ENCODE measurements around the gene SAMD14. TPM values are rescaled to one million over a fixed set of nuclear protein-coding genes. Genes with fewer than 3 reads are reported as not detected.

The SAMD14 gene
- total RNA-seq, 1 experiment from 2014 or later: 3.4 TPM

DNA sequence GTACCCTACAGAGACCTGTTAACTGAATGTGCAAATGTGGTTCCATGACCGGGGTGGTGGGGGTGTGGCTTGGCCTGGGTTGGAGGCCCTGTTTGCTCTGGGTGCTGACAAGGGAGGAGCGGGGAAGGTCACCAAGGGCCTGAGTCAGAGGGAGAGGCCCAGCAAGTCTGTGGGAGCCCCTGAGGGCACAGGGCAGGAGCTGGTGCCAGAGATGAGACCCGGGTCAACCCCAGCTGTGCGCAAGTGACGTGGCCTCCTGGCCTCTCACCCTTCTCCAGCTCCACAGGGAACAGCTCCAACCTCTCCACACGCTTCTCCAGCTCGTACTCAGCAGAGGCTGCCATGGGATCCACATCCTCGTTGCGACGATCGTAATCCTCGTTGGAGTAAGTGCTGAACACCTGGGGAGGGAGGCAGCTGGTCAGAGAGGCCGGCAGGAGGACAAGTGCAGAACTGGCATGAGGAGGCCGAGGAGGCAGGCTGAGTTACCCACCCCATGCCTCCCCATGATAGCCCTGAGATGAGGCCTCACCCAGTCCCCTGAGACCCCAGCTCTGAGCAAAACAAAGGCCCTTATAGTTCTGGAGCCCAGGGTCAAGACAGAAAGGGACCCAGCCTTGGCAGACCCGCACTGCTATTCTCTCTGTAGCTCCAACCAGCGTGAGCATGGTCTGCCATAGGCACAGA lies 15.0 kb upstream of the SAMD14 start:
- ChIA-PET POLR2A (no interaction called here), CTCF (interaction anchor here (0.7 to 1.1 kb wide), 4 partner anchors 13 to 192 kb away, joined by 4 to 8 read pairs (median 6); no protein-coding TSS in a partner anchor)
- BruUV-seq (replicated peaks): no TSS peak
- peaks cover 29% of the 10 kb centered on the region for H3K4me1 Mint-ChIP-seq (ENCODE audit: low read depth, unreplicated experiment)
- intact Hi-C loops (cut with micrococcal nuclease; ENCODE audit: unreplicated experiment): no loop called here
- no peak for TF ChIP-seq CTCF (IDR thresholded peaks at IDR 0.05; ENCODE audit: insufficient read depth in 1 of 2, low read depth in 1 of 2, low read length in 1 of 2, severe bottlenecking in 1 of 2, unreplicated experiment in 1 of 2)
- no peak for DNase-seq
- H3K4me3 Mint-ChIP-seq (ENCODE audit: unreplicated experiment): no peak overlapping the region
- Histone ChIP-seq H3K36me3 (ENCODE audit: control insufficient read depth, insufficient read depth, low read length) (peaks cover 17% of the 10 kb centered on the region), H3K27me3 (replicated peaks; ENCODE audit: control insufficient read depth, insufficient read depth, low read length) (no peaks in the 10 kb centered on the region), H3K9me3 (no peaks in the 10 kb centered on the region), H3K4me1 (peaks cover 26% of the 10 kb centered on the region), H3K4me3 (ENCODE audit: low read depth, low read length) (no peak overlapping the region)
- H3K27me3 Mint-ChIP-seq (ENCODE audit: insufficient read depth, unreplicated experiment): no peaks in the 10 kb centered on the region
- no peak overlapping the region for H3K27ac Mint-ChIP-seq (ENCODE audit: unreplicated experiment)
- H3K36me3 Mint-ChIP-seq (ENCODE audit: insufficient read depth, unreplicated experiment): peaks cover 34% of the 10 kb centered on the region
- H3K9me3 Mint-ChIP-seq (ENCODE audit: unreplicated experiment): no peaks in the 10 kb centered on the region

- Mint-ChIP-seq H3K27ac (ENCODE audit: unreplicated experiment) (no peak overlapping the region), H3K27me3 (ENCODE audit: insufficient read depth, unreplicated experiment) (no peaks in the 10 kb centered on the region), H3K36me3 (ENCODE audit: insufficient read depth, unreplicated experiment) (peaks cover 40% of the 10 kb centered on the region), H3K4me3 (ENCODE audit: unreplicated experiment) (no peak overlapping the region), H3K4me1 (ENCODE audit: low read depth, unreplicated experiment) (peaks cover 29% of the 10 kb centered on the region), H3K9me3 (ENCODE audit: unreplicated experiment) (no peaks in the 10 kb centered on the region)
- Histone ChIP-seq H3K9me3 (no peaks in the 10 kb centered on the region), H3K36me3 (ENCODE audit: control insufficient read depth, insufficient read depth, low read length) (peaks cover 23% of the 10 kb centered on the region), H3K4me3 (ENCODE audit: low read depth, low read length) (no peak overlapping the region), H3K27me3 (replicated peaks; ENCODE audit: control insufficient read depth, insufficient read depth, low read length) (no peaks in the 10 kb centered on the region), H3K4me1 (peaks cover 26% of the 10 kb centered on the region)
- POLR2A ChIA-PET: no interaction called here
- BruUV-seq (replicated peaks): no TSS peak
- intact Hi-C loops (cut with micrococcal nuclease; ENCODE audit: unreplicated experiment): no loop called here
- CTCF ChIA-PET: interaction anchor here (1.0 kb wide), 1 partner anchor 13 kb away, joined by 6 read pairs; no protein-coding TSS in a partner anchor
- no peak for DNase-seq
- no peak for TF ChIP-seq CTCF (IDR thresholded peaks at IDR 0.05; ENCODE audit: insufficient read depth in 1 of 2, low read depth in 1 of 2, low read length in 1 of 2, severe bottlenecking in 1 of 2, unreplicated experiment in 1 of 2)
These were observed 14.4 kb upstream of the SAMD14 start for GRCh38 chr17:50144355-50144754.

DNA sequence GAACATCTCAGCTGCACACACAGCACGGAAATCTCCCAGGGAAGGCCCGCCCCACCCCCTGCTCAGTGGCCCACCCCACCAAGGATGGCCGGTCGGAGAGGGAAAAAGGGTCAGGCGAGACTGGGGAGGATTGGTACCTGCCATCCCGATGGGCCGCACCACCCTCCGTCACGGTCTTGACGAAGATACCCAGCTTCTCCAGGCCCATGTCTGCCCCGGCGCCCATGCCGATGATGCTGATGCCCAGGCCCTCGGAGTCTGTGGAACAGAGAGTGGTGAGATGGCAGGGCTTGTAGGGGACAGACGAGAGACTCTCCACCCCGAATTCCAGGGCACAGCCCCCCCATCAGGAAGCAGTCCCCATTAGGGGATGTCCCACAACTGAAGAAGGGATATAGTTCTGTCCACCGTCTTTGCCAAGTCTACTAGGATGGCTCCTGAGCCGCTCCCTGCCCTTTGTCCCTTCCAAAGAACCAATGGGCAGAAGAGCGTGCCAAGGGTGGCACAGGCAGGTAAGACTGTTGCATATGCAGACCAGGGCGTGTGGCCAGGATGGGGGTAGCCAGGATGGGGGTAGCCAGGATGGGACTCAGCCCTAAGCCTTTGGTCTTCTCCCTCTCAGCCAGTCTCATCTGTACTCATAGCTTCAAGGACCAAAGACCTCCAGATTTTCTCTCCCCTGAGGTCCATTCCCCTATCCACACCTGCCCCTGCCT lies 13.7 kb upstream of the SAMD14 start:
- POLR2A ChIA-PET: no interaction called here
- H3K27me3 ChIP-seq (replicated peaks; ENCODE audit: control insufficient read depth, insufficient read depth, low read length): no peaks in the 10 kb centered on the region
- DNase-seq: no peak
- no peak overlapping the region for H3K27ac Mint-ChIP-seq (ENCODE audit: unreplicated experiment)
- no peaks in the 10 kb centered on the region for H3K9me3 ChIP-seq
- peaks cover 40% of the 10 kb centered on the region for H3K36me3 Mint-ChIP-seq (ENCODE audit: insufficient read depth, unreplicated experiment)
- H3K4me3 Mint-ChIP-seq (ENCODE audit: unreplicated experiment): no peak overlapping the region
- H3K4me1 Mint-ChIP-seq (ENCODE audit: low read depth, unreplicated experiment): peaks cover 21% of the 10 kb centered on the region
- BruUV-seq (replicated peaks): no TSS peak
- no peaks in the 10 kb centered on the region for H3K27me3 Mint-ChIP-seq (ENCODE audit: insufficient read depth, unreplicated experiment)
- H3K4me3 ChIP-seq (ENCODE audit: low read depth, low read length): no peak overlapping the region
- CTCF ChIA-PET: interaction anchor here (0.7 to 3.9 kb wide), 3 partner anchors 18 to 28 kb away, joined by 4 to 13 read pairs (median 11); no protein-coding TSS in a partner anchor
- intact Hi-C loops (cut with micrococcal nuclease; ENCODE audit: unreplicated experiment): no loop called here
- H3K9me3 Mint-ChIP-seq (ENCODE audit: unreplicated experiment): no peaks in the 10 kb centered on the region
- peaks cover 25% of the 10 kb centered on the region for H3K4me1 ChIP-seq
- peaks cover 30% of the 10 kb centered on the region for H3K36me3 ChIP-seq (ENCODE audit: control insufficient read depth, insufficient read depth, low read length)
- no peak for TF ChIP-seq CTCF (IDR thresholded peaks at IDR 0.05; ENCODE audit: insufficient read depth in 1 of 2, low read depth in 1 of 2, low read length in 1 of 2, severe bottlenecking in 1 of 2, unreplicated experiment in 1 of 2)

Measured in Caco-2 (cell line).